Skeletal muscle satellite cell (primary cell): ENCODE results near the gene NARF.

Experiments
- H3K27me3 ChIP-seq: 2 replicates; pipeline ENCODE4 v1.7.0; 2013; ENCODE audit warnings: low read length; ENCODE audit not compliant: control insufficient read depth, insufficient read depth
- H3K36me3 ChIP-seq: 2 replicates; pipeline ENCODE4 v1.7.0; 2013; ENCODE audit warnings: mild to moderate bottlenecking, control low read depth, low read length; ENCODE audit not compliant: insufficient read depth
- H3K4me1 ChIP-seq: 2 replicates; pipeline ENCODE4 v1.7.0; 2013; ENCODE audit warnings: low read length; ENCODE audit not compliant: control insufficient read depth, insufficient read depth
- H3K4me2 ChIP-seq: 2 replicates; pipeline ENCODE4 v1.7.0; 2013; ENCODE audit warnings: mild to moderate bottlenecking, low read length
- H3K4me3 ChIP-seq: 2 replicates; pipeline ENCODE4 v1.7.0; 2013; ENCODE audit warnings: low read length
- H3K9ac ChIP-seq: 2 replicates; pipeline ENCODE4 v1.7.0; 2013; ENCODE audit warnings: mild to moderate bottlenecking, low read depth, low read length, moderate library complexity
- H3K9me3 ChIP-seq: replicated peaks from 2 replicates; pipeline ENCODE4 v1.7.0; 2013; ENCODE audit warnings: mild to moderate bottlenecking, control low read depth, low read length

Gene NARF

GRCh38 chr17:82442643-82443464 lies 15.7 kb upstream of the NARF start:
- Histone ChIP-seq H3K4me3 (no peak overlapping the region), H3K36me3 (peaks cover 20% of the 10 kb centered on the region), H3K9ac (no peak overlapping the region), H3K27me3 (no peaks in the 10 kb centered on the region), H3K9me3 (no peaks in the 10 kb centered on the region), H3K4me1 (no peaks in the 10 kb centered on the region), H3K4me2 (no peak overlapping the region)

DNA sequence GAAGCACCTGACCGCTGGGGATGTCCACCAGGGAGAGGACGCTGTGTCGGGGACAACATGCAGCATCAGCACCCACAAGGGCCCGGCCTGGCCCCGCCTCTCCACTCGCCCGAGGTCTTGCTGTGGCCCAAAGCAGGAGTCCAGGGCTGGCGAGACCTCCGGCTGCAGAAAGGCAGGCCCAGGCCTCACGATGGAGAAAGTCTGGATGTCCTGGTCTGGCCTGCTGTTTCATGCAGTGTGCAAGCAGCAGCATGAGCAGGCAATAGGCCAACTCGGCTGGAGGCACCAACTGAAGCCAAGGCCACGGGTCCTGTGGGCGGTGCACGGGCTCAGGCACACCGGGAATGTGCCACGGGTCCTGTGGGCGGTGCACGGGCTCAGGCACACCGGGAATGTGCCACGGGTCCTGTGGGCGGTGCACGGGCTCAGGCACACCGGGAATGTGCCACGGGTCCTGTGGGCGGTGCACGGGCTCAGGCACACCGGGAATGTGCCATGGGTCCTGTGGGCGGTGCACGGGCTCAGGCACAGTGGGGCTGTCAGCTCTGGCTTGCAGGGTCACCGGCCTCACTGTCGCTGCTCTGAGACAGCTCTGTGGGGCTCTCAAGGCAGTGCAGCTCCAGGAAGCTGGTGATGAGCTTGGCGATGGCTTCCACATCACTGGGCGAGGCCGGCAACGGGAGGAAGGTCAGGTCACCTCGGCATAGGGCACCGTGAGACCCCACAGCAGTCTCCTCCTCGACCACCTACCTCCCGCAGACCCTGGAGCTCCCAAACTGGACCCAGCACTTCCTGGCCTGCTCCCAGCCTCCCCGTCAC lies 14.9 kb upstream of the NARF start:
- no peaks in the 10 kb centered on the region for H3K9me3 ChIP-seq
- H3K9ac ChIP-seq = no peak overlapping the region
- no peak overlapping the region for H3K4me2 ChIP-seq
- peaks cover 20% of the 10 kb centered on the region for H3K36me3 ChIP-seq
- no peak overlapping the region for H3K4me3 ChIP-seq
- H3K4me1 ChIP-seq = no peaks in the 10 kb centered on the region
- H3K27me3 ChIP-seq = no peaks in the 10 kb centered on the region

- H3K27me3 ChIP-seq = no peaks in the 10 kb centered on the region
- H3K4me2 ChIP-seq = no peak overlapping the region
- H3K9me3 ChIP-seq = no peaks in the 10 kb centered on the region
- H3K4me1 ChIP-seq = no peaks in the 10 kb centered on the region
- H3K9ac ChIP-seq = no peak overlapping the region
- H3K36me3 ChIP-seq = peaks cover 20% of the 10 kb centered on the region
- no peak overlapping the region for H3K4me3 ChIP-seq
These were observed 14.2 kb upstream of the NARF start for GRCh38 chr17:82444284-82444893.

GRCh38 chr17:82444941-82445521 lies 13.5 kb upstream of the NARF start:
- peaks cover 20% of the 10 kb centered on the region for H3K36me3 ChIP-seq

GRCh38 chr17:82445542-82445941 lies 13.0 kb upstream of the NARF start:
- Histone ChIP-seq H3K36me3 (peaks cover 20% of the 10 kb centered on the region), H3K4me3 (no peak overlapping the region), H3K4me2 (no peak overlapping the region), H3K9ac (no peak overlapping the region), H3K27me3 (no peaks in the 10 kb centered on the region), H3K9me3 (no peaks in the 10 kb centered on the region), H3K4me1 (peaks cover 6% of the 10 kb centered on the region)

More at GRCh38 chr17:82444941-82445521, 13.5 kb upstream of the NARF start:
- Histone ChIP-seq H3K4me2 (no peak overlapping the region), H3K4me3 (no peak overlapping the region), H3K27me3 (no peaks in the 10 kb centered on the region), H3K9ac (no peak overlapping the region), H3K9me3 (no peaks in the 10 kb centered on the region), H3K4me1 (peaks cover 6% of the 10 kb centered on the region)

- Histone ChIP-seq H3K4me3 (no peak overlapping the region), H3K9ac (no peak overlapping the region), H3K27me3 (no peaks in the 10 kb centered on the region), H3K4me1 (peaks cover 9% of the 10 kb centered on the region), H3K4me2 (no peak overlapping the region), H3K36me3 (peaks cover 20% of the 10 kb centered on the region), H3K9me3 (no peaks in the 10 kb centered on the region)
These were observed 12.4 kb upstream of the NARF start for GRCh38 chr17:82446124-82446523.

- H3K9ac ChIP-seq = no peak overlapping the region
- H3K9me3 ChIP-seq = no peaks in the 10 kb centered on the region
- no peak overlapping the region for H3K4me2 ChIP-seq
- peaks cover 20% of the 10 kb centered on the region for H3K36me3 ChIP-seq
- no peak overlapping the region for H3K4me3 ChIP-seq
- H3K4me1 ChIP-seq = peaks cover 13% of the 10 kb centered on the region
- H3K27me3 ChIP-seq = no peaks in the 10 kb centered on the region
These were observed 11.9 kb upstream of the NARF start for GRCh38 chr17:82446649-82447048.

DNA sequence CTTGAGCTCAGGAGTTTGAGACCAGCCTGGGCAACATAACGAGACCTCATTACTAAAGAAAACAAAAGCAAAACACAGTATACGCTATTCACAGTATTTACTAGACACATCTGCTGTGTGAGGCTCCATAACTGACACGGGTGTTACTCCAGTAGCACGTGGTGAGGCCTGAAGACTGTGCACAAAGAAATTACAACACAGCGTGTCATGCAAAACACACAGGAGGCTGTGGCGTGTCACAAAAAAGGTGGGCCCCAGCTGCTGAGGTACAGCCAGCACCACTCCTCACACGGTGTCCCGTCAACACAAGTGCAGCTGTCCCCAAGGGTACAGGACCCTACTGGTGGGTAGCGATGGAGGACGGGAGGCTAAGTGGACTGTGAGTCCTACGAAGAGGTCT lies 10.7 kb upstream of the NARF start:
- Histone ChIP-seq H3K27me3 (no peaks in the 10 kb centered on the region), H3K36me3 (peaks cover 14% of the 10 kb centered on the region), H3K9me3 (no peaks in the 10 kb centered on the region), H3K4me3 (no peak overlapping the region), H3K4me1 (peaks cover 13% of the 10 kb centered on the region), H3K9ac (no peak overlapping the region), H3K4me2 (no peak overlapping the region)

GRCh38 chr17:82449131-82449882 lies 9.2 kb upstream of the NARF start:
- no peaks in the 10 kb centered on the region for H3K27me3 ChIP-seq
- H3K36me3 ChIP-seq = peaks cover 3% of the 10 kb centered on the region
- H3K4me3 ChIP-seq = peak overlapping the region; percentile 96
- H3K4me2 ChIP-seq = peak overlapping the region; percentile 92
- no peak overlapping the region for H3K9ac ChIP-seq
- peaks cover 13% of the 10 kb centered on the region for H3K4me1 ChIP-seq
- H3K9me3 ChIP-seq = no peaks in the 10 kb centered on the region

GRCh38 chr17:82449883-82450356 lies 8.6 kb upstream of the NARF start:
- peaks cover 3% of the 10 kb centered on the region for H3K36me3 ChIP-seq
- no peaks in the 10 kb centered on the region for H3K27me3 ChIP-seq
- H3K9me3 ChIP-seq = no peaks in the 10 kb centered on the region
- H3K4me1 ChIP-seq = peaks cover 13% of the 10 kb centered on the region
- H3K9ac ChIP-seq = peak overlapping the region; percentile 93
- H3K4me3 ChIP-seq = peak overlapping the region; percentile 96
- H3K4me2 ChIP-seq = peak overlapping the region; percentile 92
